NOMO-1 treated with dmso at 0.1 percent for 144 hours (cell line): Measurements from ENCODE around the gene NCCRP1.

Source experiments
- DNase-seq: peaks from one replicate; lab custom pipeline; 2025; ENCODE audit not compliant: unreplicated experiment; lab: John Stamatoyannopoulos, UW

Gene NCCRP1

GRCh38 chr19:39178296-39179006 lies 18.3 kb upstream of the NCCRP1 start:
- no peak for DNase-seq

- no peak for DNase-seq
Measured at GRCh38 chr19:39179754-39180153, 17.0 kb upstream of the NCCRP1 start.

GRCh38 chr19:39180749-39181148 lies 16.0 kb upstream of the NCCRP1 start:
- no peak for DNase-seq

- no peak for DNase-seq
Measured at GRCh38 chr19:39181500-39182173, 15.1 kb upstream of the NCCRP1 start.

GRCh38 chr19:39182174-39182505 lies 14.6 kb upstream of the NCCRP1 start:
- no peak for DNase-seq

- DNase-seq, result no peak
Measured at GRCh38 chr19:39183104-39183503, 13.7 kb upstream of the NCCRP1 start.

GRCh38 chr19:39186391-39186790 lies 10.4 kb upstream of the NCCRP1 start:
- no peak for DNase-seq

- no peak for DNase-seq
Measured at GRCh38 chr19:39187552-39187943, 9.2 kb upstream of the NCCRP1 start.

- DNase-seq, result no peak
Measured at GRCh38 chr19:39188960-39189359, 7.8 kb upstream of the NCCRP1 start.

- no peak for DNase-seq
Measured at GRCh38 chr19:39190768-39191167, 6.0 kb upstream of the NCCRP1 start.

GRCh38 chr19:39192846-39193245 lies 3.9 kb upstream of the NCCRP1 start:
- no peak for DNase-seq

GRCh38 chr19:39193803-39194202 lies 3.0 kb upstream of the NCCRP1 start:
- no peak for DNase-seq

GRCh38 chr19:39194832-39195542 lies 1.8 kb upstream of the NCCRP1 start:
- no peak for DNase-seq

- DNase-seq, result no peak
Measured at GRCh38 chr19:39195755-39196154, 1.0 kb upstream of the NCCRP1 start.

GRCh38 chr19:39196320-39196719 lies 444 bp upstream of the NCCRP1 start:
- no peak for DNase-seq

GRCh38 chr19:39197808-39198207 lies 1.0 kb downstream of the NCCRP1 start:
- no peak for DNase-seq

- DNase-seq, result no peak
Measured at GRCh38 chr19:39199025-39199424, 2.3 kb downstream of the NCCRP1 start.

GRCh38 chr19:39200066-39200802 lies 3.5 kb downstream of the NCCRP1 start:
- no peak for DNase-seq

- DNase-seq, result no peak
Measured at GRCh38 chr19:39200803-39201115, 4.0 kb downstream of the NCCRP1 start.

GRCh38 chr19:39202998-39203355 lies 6.2 kb downstream of the NCCRP1 start:
- DNase-seq, result no peak

- DNase-seq, result no peak
Measured at GRCh38 chr19:39203372-39204341, 6.9 kb downstream of the NCCRP1 start, which contains the start of gene SYCN. Gene SYCN, minus strand, starts transcription at chr19:39204263. Its CDS starts 9 bp downstream, at chr19:39204254.
